Non-pigmented ciliary epithelial cell (primary cell): Measurements from ENCODE around the gene HOXC4.

Experiments used
- DNase-seq: peaks from one replicate; pipeline ENCODE4 v3.0.0-alpha.2; 2010; ENCODE audit warnings: low read depth

HOXC4 gene

DNA sequence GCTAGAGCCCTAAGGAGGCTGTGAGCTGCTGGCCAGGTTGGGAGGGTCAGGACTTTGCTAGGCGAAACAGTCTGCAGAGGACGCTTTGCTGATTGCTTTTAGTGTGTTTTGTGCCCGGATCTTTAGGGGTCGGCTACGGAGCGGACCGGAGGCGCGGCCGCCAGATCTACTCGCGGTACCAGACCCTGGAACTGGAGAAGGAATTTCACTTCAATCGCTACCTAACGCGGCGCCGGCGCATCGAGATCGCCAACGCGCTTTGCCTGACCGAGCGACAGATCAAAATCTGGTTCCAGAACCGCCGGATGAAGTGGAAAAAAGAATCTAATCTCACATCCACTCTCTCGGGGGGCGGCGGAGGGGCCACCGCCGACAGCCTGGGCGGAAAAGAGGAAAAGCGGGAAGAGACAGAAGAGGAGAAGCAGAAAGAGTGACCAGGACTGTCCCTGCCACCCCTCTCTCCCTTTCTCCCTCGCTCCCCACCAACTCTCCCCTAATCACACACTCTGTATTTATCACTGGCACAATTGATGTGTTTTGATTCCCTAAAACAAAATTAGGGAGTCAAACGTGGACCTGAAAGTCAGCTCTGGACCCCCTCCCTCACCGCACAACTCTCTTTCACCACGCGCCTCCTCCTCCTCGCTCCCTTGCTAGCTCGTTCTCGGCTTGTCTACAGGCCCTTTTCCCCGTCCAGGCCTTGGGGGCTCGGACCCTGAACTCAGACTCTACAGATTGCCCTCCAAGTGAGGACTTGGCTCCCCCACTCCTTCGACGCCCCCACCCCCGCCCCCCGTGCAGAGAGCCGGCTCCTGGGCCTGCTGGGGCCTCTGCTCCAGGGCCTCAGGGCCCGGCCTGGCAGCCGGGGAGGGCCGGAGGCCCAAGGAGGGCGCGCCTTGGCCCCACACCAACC lies 23.9 kb upstream of the HOXC4 start:
- no peak for DNase-seq

GRCh38 chr12:54030442-54030801 lies 23.2 kb upstream of the HOXC4 start:
- no peak for DNase-seq

GRCh38 chr12:54030889-54031471 lies 22.7 kb upstream of the HOXC4 start:
- peak; percentile 3 for DNase-seq

GRCh38 chr12:54031480-54031879 lies 22.2 kb upstream of the HOXC4 start:
- no peak for DNase-seq

DNA sequence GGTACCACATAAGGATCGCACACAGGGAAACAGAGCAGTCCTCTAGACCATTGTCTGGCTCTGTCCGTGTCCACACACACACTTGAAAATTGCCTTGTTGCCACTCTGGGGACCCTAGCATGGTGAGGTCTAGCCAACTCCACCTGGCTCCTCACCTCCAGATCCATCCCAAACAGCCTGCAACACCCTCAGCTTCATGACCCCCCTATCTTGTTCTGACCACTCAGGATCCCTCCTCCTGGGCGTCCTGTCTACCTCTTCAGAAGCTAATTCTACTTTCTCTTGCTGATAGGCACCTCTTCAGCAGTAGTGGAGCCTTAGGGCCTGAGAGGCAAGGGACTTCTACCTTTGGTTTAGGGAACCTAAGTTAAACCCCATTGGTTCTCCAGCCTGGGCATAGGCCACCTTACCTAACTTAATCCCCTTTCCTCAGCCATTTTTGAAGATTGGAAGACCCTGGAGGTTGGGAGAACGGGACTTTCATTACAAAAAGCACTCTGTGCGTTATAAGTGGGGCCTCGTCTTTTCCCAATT lies 21.5 kb upstream of the HOXC4 start:
- no peak for DNase-seq

GRCh38 chr12:54032627-54033100 lies 21.0 kb upstream of the HOXC4 start, which contains the start of gene HOXC5:
TSS of gene HOXC5 (plus strand) at chr12:54033050. CDS start at chr12:54033123, 73 bp downstream.
- no peak for DNase-seq

DNA sequence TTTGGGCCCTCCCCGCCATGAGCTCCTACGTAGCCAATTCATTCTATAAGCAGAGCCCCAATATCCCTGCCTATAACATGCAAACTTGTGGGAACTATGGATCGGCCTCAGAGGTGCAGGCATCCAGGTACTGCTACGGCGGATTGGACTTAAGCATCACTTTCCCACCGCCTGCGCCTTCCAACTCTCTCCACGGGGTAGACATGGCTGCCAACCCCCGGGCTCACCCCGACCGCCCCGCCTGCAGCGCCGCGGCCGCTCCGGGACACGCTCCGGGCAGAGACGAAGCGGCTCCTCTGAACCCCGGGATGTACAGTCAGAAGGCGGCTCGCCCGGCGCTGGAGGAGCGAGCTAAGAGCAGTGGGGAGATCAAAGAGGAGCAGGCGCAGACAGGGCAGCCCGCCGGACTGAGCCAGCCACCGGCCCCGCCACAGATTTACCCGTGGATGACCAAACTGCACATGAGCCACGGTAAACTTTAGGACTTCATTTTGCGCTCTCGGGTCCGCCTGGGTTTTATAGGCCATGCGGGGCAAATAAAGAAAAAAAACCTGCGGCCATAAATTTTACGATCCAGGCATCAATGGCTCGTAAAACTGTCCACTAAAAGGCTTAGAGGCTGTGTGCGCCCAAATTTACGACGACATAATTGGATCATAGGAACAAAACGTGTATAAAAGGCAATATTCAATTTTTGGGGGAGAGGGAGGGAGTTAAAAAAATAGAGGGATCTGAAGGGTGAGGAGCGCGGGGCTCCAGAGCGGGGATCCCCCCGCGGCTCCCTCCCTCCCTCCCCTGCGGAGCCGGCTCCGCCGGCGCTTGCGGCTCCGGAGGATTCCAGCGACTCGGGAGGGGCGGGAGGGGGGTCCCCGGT lies 20.3 kb upstream of the HOXC4 start:
- DNase-seq: no peak

DNA sequence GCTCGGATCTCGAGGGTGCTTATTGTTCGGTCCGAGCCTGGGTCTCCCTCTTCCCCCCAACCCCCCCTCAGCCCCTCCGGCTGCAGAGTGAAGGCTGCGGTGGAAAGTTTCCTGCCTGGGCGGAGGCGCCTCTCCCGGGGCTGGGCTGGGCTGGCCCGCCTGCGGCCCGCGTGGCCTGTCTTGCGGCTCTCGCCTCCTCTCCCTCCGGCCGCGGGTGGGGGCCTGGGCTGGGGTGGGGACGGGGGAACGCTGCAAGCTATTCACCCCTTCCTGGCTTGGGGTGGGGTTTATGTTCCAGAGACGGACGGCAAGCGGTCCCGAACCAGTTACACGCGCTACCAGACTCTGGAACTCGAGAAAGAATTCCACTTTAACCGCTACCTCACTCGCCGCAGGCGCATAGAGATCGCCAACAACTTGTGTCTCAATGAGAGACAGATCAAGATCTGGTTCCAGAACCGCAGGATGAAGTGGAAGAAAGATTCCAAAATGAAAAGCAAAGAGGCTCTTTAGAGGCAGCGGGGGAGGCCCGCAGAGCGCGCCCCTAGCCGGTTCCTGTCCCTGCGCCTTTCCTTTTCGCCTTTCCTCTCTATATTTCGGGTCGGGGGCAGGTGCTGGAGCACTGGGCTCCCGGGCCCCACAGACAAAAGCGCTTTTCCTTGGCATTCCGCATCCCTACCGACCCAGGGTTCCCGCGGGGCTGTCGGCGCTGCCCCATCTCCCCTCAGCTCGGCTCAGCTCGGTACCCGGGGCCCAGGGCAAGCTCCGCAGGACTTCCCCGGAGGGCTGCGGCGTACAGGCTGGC lies 19.5 kb upstream of the HOXC4 start:
- DNase-seq: no peak

DNA sequence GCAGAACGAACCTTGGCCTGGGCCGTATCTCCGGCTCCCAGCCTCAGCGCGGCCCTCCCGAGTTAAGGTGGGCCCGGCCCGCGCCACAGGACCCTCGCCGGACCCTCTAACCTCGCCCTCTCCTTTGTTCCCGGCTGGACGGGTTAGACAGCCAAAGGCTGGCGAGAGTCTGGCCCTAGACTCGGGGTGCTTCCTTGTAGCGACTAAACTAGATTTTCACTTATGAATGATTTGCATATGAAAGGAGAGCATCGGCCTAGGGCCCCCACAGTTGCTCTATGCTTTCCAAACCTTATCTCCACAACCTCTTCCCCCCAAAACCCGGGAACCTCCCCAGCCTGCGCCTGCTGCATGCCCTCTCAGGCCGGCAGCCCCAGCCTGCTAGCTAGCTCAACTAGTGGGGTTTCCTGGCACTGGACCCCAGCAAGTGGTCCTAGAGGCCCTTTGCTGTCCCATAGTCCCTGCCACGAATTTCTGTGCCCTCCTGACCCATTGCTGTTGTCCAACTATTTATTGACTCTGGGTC lies 18.8 kb upstream of the HOXC4 start:
- no peak for DNase-seq

DNA sequence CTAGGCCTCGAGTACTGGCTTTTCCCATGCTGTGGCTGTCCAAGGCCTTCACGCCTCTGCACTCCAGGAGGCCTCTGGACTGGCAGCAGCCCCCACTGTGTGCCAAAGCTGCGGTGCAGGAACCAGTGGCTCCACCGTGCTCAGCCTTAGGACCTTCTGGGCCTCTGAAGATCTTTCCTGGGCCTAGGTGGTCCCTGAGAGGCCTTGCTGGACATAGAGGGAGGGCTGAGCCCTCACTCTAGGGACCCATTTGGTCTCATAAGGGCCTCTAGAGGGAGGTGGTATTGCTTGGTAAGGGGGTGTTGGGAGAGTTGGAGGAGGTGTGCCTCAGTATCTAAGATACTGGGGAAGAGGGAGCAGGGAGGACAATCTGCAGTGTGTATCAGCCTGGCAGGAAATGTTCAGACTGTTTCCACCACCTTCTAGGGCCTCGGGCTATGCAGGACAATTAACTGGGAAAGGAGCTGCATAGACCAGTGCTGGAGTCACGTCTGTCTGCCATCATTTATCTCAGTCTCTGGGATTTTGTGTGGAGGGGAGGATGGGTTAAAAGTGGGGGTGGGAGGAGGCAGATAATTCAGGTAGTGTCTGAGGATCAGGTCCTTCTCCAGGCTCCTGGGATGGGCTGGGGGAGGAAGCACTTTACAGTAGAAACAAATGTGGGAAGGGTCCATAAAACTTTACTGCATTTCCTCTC lies 17.9 kb upstream of the HOXC4 start:
- DNase-seq: no peak

- no peak for DNase-seq
These were observed 16.8 kb upstream of the HOXC4 start for GRCh38 chr12:54036620-54037359.

GRCh38 chr12:54037360-54038283 lies 16.0 kb upstream of the HOXC4 start:
- DNase-seq: no peak

GRCh38 chr12:54038284-54038870 lies 15.3 kb upstream of the HOXC4 start:
- no peak for DNase-seq

DNA sequence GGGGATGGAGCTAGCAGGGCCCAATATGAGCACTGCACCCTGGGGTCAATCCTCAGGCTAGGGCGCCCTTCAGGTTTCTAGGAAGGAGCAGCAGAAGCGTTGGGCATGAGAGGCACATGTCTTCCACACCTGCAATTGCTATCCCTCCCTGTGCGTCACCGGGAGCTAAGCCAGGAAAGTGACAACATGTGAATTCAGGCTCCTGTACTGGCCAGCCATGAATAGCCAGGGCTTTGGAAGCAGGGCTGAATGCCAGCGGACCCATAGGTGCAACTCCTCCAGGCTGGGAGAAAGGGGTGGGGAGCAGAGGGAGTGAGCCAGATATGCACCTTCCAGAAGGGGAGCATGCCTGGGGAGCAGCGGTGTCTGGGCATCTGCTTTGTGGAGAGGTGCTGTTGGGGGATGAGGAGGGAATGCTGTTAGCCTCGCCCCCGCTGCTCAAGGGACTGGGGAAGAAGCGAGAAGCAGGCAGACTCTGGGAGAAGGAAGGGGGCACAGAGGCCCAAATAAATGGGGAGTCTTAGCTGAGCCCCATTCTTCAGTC lies 14.7 kb upstream of the HOXC4 start:
- DNase-seq: no peak

DNA sequence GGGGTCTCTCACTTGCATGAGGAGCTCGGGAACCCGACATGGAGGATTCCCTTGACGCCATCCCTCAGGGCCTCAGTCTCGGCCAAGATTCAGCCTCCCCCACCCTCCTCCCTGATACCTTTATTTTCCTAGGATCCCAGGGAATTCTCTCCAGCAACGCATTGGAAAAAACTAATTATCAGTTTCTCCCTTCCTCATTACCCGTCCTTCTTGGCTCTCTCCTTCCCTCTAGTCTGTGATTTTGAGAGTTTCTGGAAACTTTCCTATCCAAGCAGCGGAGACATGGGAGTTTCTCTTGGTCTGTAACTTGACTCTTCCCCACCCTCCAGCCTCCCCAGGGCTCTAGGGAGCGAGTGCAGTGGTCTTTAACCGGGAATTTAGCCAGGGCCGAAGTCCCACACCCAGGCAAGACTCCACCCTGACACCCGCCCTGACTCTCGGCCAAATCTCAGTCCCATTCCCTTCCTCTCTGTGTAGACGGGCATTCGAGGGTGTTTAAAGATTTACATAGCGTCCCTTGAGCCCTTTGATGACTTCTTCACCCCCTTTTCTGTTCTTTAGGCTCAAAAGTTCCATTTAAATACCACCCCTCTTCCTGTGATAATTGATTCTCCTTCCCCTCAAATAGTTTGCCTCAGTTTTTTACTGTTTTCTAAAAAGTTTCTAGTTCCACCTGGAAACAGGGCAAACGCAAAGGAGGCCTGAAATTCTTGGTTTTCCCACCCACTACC lies 14.1 kb upstream of the HOXC4 start:
- DNase-seq: no peak

DNA sequence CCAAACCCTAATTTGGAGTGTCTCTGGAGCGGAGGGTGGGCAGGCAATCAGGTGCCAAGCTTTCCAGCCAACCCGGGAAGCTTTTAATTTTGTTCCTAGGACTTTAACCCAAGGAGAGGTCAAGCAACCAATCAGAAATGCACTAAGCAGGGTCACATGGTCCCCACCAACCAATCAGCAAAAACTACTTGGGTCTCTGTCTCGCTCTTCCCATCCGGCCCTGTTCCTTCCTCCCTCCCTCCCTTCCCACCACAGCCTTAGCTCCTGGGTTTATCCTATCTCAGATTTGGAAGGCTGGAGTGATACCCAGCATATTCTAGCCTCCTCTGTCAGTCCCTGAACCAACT lies 13.5 kb upstream of the HOXC4 start:
- DNase-seq: no peak

DNA sequence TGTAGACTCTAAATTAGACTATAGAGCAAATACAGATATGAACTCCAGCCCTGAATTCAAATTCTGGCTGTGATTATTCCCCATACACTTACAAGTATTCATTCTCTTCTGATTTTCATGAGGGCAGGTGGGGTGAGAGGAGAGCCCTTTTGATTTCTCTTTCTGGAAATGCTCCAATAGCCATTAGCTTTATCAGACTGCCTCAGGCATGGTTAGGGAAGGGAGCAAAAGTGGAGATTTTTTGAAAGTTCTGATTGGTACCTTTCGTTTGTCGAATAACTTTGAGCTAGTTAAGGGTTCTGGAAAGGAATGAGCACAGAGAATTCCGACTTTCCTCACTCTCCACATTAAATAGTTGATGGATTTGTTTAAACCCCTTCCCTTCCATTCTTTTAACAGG lies 13.0 kb upstream of the HOXC4 start:
- DNase-seq: no peak
